LoVo (cell line): Measurements from ENCODE around the gene SRL.
A peak's percentile ranks its signal among the peaks of the same experiment; 100 is the strongest.
"Not testable (repeated sequence)": the region's sequence is repeated elsewhere in the genome, so short reads cannot be mapped to it uniquely, and the experiment has no call there.

Experiments used
- DNase-seq: peaks from one replicate; pipeline ENCODE4 v3.0.0-alpha.2; 2016; ENCODE audit warnings: low spot score

The SRL gene

DNA sequence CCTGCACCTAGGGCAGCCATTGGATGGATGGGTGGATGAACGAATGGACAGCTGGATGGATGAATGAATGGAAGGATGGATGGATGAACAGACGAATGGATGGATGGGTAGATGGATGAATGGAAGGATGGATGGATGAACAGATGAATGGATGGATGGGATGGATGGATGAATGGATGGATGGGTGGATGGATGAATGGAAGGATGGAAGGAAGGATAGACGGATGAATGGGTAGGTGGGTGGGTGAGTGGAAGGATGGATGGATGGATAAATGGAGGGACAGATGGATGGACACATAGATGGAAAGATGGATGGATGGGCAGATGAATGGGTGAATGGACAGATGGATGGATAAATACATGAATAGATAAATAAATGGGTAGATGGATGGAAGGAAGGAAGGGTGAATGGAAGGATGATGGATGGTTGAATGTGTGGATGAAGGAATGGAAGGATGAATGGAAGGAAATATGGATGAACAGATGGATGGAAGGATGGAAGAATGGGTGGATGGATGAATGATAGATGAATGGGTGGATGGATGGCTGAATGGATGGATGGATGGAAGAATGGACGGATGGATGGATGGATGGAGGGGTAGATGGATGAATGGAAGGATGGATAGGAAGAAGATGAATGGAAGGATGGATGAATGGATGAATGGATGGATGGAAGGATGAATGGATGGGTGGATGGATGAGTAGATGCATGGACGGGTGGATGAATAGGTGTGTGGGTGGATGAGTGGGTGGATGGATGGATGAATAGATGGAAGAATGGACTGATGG is 15.4 kb downstream of the SRL start:
- DNase-seq = no peak

DNA sequence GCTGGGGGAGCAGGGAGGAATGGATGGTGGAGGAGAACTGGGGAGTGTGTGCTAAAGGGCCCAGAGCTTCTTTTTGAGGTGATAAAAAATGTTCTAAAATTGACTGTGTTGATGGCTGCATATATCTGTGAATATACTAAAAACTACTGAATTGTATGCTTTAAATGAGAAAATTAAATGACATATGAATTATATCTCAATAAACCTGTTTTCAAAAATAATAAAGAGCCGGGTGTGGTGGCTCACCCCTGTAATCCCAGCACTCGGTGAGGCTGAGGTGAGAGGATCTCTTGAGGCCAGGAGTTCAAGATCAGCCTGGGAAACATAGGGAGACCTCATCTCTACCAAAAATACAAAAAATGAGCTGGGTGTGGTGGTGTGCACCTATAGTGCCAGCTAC is 16.8 kb downstream of the SRL start:
- DNase-seq = no peak

DNA sequence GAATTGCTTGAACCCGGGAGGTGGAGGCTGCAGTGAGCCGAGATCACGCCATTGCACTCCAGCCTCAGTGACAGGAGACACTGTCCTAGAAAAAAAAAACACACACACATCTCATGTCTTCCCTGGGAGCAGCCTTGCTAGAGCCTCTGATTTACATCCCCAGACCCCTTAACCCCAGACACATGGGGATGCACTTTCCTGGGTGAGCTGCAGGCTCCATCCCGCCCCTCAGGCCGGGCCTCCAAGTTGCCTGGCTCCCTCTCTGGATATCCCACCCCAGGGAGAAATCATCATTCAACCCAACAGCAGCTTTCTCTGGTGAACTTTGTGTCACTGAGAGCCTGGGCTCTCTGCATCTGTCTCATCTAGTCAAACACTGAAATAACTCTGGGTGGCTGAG is 21.5 kb downstream of the SRL start:
- DNase-seq = no peak

DNA sequence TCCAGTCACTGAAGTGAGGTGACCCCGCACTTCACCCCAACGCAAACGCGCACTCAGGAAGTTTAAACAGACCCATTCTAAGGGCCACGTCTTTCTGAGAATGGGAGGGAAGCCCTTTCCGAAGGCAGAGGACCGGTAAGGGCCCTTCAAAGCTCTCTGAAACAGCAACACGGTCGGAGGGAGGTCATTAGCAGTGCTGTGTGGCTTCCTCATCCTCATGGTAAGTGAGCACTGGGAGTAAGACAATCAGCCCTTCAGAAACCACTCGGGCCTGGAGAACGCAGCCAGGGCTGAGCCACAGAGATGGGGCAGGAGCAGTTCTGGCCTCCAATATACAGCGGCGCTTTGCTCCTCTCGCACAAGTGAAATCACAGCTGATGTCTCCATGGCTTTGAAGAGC is 23.7 kb downstream of the SRL start:
- DNase-seq = no peak

DNA sequence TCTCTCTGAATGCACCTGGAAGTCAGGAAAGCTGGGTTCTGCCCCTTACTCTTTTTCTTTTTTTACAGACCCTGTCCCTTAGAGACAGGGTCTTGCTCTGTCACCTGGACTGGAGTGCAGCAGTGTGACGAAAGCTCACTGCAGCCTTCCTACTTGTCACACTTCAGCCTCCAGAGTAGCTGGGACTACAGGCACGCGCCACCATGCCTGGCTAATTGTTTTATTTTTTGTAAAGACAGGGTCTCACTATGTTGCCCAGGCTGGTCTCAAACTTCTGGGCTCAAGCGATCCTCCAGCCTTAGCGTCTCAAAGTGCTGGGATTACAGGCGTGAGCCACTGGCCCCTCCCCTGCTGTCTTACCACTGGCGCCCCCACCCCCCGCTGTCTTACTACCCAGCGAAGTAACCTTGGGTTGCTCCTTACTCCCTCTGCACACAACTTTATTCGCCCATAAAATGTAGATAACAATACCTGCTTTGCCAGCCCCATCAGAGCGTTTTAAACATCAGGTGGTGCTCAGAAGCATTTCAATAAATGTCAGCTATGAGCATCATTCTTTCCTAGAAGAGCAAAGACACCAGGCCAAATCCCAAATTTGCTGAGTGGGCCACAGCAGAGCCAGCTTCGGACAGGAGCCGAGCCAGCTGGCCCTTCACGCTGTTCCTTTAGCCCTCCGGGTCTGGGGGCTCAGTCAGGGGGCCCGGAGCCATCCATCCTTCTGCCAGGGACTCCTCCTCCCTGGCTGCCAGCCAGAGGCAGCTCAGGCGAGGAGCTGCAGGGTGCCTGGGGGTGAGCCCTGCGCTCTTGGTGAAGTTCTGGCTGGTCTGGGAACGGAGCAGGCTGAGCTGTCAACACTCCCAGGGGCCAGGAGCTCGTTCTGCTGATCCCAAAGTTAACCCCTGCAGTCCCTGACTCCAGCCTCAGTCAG is 24.4 kb downstream of the SRL start:
- no peak for DNase-seq

DNA sequence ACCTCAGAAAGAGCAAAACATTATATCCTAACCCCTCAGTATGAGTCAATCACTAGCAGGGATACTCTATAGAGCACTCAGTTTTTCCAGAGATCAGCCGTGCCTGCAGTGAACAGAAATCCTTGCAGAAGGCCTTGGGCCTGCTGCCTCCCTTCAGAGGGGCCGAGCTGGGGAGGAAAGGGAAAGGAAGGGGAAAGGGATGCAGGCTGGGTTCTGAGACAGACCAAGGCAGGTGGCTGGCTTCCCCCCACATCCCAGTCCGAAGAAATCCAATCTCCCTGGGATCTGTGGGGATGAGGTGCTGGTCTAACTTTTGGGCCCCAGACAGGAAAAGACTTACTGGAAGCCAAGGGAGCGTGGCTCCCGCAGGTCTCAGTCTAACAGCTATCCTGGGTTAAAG is 25.3 kb downstream of the SRL start:
- no peak for DNase-seq

DNA sequence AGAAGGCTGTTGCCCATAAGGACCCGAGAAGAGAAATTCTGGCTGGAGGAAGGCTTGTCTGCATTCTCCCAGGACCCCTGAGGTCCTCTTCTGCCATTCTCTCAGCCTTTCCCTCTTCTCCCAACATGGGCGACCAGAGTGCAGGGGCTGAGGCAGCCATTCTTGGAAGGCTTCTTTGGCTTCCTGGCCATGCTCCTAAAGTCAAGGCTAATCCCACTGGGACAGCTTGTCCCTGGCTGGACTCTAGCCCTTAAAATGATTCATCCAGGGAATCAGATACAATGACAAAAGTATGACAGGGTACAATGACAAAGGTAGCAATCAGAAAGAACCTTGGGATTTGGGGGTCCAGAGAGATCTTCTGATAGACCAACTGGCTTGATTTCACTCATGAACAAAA is 26.8 kb downstream of the SRL start:
- DNase-seq = no peak

DNA sequence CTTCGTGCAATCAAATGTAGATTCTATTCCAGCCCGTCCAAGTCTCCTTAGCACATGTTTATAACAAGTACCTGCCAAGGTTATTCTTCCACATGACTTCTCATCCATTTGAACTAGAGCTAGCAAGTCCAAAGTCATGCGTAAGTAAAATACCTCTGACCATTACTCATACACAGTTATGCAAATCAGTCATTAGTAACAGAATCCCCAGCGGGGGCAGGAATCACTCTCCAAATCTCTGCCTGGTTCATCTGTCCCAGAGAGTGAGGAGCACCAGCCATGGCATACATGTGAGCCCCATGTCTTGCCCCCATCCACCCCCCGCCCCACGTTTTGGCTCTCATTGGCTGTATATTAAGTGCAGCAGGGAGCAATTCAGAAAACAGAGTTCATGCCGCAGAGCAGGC is 27.7 kb downstream of the SRL start:
- DNase-seq = peak; percentile 77

DNA sequence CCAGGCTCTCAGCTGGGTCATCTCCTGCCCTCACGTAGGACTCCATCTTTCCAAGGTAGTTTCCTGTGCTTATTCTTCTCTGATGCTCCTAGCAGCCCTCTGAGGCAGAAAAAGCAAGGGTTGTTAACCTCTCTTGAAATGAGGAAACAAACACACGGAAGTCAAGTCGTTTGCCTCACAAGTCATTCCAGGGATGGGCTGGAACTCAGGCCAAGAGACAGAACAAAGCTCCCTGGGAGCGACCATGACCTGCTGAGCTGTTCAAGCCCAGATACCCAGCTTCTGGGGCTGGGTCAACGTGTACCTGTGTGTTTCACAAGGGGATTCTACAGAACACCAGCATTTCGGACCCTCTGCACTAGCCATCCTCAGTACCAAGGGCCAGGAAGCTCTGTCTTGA is 28.1 kb downstream of the SRL start:
- DNase-seq = peak; percentile 76

DNA sequence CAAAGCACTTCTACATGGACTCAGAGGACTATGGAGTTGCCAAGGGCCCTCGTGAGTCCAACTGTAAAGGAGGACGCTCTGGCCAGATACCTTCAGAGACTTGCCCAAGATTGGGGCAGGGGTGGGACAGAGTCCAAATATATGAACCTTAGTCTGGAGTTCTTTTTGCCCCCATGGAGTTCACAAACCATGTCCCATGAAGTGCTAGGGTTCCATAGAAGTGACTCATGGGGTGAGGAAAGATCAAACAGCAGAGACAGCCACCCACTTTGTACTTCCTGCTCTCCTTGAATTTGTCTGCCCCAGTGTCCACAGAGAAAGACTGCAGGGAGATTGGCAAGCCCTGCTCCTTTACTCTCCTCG is 29.0 kb downstream of the SRL start:
- DNase-seq = peak; percentile 78

DNA sequence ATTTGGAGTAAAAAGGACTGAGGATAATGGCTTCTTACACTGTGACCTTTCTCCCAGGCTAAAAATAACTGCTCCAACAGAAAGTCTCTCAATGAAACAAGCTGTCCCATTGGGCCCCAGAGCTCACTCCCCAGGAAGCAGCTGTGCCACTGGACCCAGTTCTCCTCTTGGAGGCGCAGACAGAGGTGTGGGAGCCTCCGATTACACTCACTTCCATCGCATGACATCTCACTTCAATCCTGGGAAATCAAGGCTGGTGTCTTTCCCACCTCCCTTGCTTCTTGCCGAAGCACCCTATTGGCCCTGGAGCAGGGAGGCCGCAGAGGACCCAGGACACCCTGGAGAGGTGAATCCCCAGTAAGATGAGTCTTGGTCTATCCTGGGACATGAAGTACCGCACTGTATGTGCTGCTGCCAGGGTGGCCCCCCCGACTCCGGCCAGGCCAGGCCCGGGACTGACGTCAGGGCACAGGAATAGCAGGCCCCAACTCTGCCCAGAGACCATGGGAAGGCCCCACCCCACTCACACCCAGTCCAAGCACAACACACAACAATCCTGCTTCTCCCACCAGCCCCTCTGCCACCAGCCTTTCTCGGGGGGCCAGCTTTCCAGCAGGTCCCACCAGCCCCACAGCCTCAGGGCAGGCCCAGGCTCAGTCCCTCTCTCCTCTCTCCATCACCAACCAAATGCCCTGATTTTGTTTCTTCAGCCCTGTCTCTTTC is 29.5 kb downstream of the SRL start:
- no peak for DNase-seq

DNA sequence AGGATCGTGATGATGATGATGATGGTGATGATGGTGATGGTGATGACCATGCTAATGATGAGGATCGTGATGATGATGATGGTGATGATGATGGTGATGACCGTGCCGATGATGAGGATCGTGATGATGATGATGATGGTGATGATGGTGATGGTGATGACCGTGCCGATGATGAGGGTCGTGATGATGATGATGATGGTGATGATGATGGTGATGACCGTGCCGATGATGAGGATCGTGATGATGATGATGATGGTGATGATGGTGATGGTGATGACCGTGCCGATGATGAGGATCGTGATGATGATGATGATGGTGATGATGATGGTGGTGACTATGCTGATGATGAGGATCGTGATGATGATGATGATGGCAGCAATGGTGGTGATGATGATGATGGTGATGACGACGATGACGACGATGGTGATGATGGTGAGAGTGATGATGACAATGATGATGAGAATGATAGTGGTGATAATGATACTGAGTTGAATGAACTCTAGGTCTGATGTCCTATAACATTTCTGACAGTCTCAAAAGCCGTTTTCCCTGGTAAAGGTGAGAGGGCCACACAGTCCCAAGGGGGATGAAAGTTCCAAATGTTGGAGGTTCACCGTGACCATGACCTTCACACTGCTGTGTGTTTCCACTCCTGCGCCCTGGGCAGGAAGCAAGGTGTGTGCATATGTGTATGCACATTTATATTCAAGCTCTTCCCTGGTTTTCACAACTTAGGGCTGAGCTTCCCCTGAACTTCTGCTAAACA is 30.3 kb downstream of the SRL start:
- DNase-seq = not testable (repeated sequence)

DNA sequence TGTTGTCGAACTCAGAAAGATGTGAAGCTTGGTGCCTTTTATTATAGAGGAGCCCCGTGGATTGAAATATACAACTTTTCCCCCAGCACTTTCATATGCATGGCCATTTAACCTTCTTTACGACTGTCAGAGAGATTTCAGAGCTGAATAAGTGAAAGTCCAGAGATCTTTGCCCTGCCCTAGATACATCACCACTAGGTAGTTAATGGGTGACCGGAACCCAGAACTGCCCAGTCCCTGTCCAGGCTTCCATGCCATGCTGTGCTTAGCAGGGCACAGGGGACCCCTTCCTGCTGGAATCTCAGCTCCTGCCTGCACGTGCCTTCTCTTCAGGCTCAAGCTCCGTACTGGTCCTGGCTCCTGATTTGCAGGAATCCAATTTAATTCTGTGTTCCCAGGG is 32.2 kb downstream of the SRL start:
- no peak for DNase-seq

DNA sequence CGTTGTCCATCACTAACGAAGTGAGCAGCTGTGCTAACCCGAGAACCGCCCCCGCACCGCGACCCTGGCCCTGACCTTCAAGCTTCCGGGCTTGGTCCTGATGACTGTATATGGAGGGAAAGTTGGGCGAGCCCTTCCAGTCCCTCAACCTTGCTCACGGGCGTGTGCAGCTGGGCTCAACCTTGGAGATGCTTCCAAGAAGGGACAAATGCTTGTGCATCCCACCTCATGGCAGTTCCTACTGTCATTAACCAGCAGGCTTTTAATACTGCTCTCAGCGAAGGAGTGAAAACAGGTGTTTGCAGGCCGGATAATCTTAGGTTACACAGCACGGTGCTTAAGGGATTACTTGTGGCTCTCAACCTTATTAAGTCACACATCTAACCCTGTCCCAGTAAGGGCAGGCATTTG is 33.5 kb downstream of the SRL start:
- DNase-seq = no peak

DNA sequence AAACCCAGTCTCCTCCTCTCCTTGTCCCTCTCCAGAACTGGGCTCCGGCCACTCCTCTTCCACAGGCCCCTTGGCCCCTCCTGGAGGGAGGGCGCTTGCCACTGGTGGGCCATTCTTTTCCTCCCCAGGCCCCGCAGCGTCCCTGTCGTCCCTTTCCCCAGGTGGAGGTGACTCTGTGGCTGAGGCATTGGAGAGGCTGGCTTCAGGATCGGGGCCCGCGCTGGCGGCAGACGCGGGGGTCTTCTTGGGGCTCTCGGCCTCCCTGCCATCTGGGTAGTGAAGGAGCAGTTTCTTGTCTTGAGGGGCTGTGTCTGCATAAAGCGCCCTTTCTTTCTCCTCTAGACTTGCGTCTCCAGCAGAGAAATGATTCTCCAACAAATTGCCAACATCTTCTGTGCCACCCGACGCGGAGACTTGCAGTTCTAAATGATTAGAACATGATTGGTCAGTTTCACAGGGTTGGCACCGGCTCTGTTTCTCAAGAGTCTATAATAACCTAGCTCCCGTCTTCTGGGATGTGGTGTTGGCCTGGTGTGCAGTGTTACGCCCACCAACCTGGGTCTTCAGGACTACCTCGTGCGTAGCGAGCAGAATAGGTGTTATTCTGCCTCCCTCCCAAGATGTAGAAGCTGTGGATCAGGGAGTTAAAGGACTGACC is 34.1 kb downstream of the SRL start:
- no peak for DNase-seq

DNA sequence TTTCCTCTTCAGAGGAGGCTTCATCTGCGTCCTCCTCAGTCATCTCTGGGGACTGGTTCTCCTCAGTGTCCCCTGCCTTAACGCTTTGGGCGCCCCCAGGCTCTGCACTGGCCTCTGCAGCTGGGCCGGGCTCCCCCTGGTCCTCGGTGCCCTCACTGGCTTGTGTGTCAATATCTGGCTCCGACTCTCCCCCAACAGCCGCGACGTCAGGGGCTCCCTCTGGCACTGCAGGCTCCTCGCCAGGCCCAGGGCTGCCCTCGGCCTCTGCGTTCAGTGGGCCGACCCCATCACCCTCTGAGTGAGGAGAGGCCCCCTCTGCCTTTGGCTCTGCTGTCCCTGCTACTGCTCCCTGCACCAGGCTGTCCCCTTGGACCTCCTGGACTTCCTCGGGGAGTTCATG is 34.7 kb downstream of the SRL start:
- no peak for DNase-seq

DNA sequence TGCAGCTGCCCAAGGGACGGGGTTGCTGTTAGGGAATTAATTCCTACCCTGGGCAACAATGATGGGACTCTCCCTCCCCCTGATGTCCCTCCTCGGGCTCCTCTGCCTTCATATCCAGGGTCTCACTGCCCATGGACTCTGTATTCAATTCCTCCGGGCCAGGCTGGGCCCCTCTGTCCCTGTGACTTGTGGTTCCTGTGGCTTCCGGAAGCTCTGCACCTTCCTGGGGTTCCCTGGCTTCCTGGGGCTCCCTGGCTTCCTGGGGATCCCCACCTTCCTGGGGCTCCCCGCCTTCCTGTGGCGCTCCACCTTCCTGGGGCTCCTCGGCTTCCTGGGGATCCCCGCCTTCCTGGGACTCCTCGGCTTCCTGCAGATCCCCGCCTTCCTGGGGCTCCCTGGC is 35.2 kb downstream of the SRL start:
- DNase-seq = no peak

DNA sequence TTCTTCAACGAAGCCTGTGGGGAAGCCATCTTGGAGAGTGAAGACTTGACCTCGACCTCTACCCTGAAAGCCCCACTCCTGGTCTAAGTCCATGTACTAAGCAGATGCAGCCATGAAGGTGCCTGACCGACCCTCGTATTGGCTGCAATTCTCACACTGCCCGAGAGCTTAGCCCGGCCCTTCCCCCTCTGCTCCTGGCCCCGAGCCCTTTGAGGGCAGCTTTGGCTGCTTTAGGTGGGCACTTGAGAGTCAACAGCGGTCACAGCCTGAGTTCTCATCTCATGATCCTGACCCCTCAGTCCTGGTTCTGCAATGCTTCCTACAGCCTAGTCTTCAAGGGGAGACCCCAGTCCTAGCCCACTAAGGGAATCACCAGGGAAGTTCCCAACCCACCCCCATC is 35.9 kb downstream of the SRL start:
- DNase-seq = no peak

DNA sequence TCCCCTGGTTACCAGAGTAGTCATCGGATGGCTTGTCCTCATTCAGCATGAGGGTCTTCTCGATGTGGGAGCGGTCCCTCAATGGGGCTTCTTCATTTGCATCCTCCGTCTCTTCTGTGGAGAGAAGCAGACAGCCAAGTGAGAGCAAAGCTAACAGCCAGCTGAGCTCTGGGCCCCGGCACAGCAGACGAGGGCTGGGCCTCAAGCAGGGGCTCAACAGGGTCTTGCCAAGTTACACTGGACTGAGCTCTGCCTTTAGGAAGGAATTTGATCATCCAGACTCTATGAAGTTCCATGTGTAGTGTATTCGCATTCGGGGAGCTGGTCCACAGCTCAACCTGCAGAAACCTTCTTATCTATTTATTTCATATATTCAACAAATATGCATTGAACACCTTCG is 37.4 kb downstream of the SRL start:
- DNase-seq = no peak

DNA sequence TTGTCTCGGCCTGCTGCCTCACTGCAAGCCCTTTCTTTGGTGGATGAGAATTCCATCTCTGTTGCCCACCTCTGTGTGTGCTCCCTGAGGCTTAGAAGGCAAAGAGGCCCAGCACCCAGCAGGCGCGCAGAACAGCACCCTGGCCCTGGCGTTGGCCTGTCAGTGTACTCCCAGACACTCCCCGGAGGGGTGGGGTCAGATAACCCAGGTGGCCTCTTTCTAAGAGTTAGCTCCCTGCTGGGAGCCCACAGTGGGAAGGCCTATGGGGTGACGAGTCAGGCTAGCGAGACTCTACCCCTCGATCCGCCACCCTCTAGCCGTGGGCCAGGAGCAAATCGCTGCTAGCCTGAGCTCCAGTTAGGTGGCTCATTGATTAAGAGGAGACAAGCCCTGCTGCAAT is 38.1 kb downstream of the SRL start:
- DNase-seq = peak; percentile 3

DNA sequence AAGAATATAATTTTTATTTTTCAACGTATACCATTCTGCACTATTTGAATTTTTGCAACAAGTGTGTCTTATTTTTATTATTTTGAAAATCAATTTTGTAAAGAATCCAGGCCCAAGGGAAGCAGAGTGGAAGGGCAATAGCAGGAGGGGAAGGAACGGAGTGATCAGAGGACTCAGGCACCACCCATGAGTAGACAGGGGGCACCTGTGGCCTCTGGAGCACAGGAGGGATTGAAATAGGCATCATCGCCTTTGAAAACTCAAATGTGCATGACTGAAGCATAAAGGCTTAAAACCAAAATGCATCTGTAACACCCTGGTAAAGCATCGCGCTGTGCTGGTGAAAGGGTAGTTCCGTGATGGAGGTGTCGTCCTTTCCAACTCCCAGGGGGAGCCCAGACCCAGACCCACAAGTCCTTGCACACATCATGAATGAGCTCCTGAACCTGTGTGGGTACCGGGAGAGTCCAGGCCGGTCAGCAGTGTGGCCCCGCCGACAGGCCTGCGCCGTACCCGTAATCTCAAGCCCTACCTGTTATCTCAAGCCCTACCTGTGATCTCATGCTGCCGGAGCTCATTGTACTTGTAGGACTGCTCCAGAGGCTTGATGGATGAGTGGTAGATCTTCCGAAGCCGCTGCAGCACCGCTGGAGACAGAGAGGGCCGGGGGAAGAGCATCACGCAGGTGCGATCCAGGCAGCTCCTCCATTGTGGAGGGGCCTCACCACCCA is 39.1 kb downstream of the SRL start:
- DNase-seq = no peak
